ENCODE data around the gene CDC73. TPM values are rescaled to one million over a fixed set of nuclear protein-coding genes. Genes with fewer than 3 reads are reported as not detected.

The CDC73 gene
- total RNA-seq, 1 experiment from 2014 or later = 10.0 TPM

GRCh38 chr1:193212637-193213036 lies 90.8 kb downstream of the CDC73 start:
- ATAC-seq = no peak
- peak overlapping the region; percentile 90 for H3K27ac ChIP-seq (ENCODE audit: low read length)
- no peak overlapping the region for H3K4me2 ChIP-seq (ENCODE audit: low read length)
- no peaks in the 10 kb centered on the region for H3K9me2 ChIP-seq (replicated peaks; ENCODE audit: low read length)
- H4K20me1 ChIP-seq (ENCODE audit: low read length) = no peaks in the 10 kb centered on the region
- no peak for TF ChIP-seq EZH2phosphoT487 (IDR thresholded peaks at IDR 0.05; ENCODE audit: borderline replicate concordance, low read length)
- no peak for TF ChIP-seq EZH2 (IDR thresholded peaks at IDR 0.05; ENCODE audit: low read length, unreplicated experiment)
- TF ChIP-seq, protein P1, sequence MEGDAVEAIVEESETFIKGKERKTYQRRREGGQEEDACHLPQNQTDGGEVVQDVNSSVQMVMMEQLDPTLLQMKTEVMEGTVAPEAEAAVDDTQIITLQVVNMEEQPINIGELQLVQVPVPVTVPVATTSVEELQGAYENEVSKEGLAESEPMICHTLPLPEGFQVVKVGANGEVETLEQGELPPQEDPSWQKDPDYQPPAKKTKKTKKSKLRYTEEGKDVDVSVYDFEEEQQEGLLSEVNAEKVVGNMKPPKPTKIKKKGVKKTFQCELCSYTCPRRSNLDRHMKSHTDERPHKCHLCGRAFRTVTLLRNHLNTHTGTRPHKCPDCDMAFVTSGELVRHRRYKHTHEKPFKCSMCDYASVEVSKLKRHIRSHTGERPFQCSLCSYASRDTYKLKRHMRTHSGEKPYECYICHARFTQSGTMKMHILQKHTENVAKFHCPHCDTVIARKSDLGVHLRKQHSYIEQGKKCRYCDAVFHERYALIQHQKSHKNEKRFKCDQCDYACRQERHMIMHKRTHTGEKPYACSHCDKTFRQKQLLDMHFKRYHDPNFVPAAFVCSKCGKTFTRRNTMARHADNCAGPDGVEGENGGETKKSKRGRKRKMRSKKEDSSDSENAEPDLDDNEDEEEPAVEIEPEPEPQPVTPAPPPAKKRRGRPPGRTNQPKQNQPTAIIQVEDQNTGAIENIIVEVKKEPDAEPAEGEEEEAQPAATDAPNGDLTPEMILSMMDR (conservative IDR thresholded peaks at IDR 0.05; ENCODE audit: low read depth, low read length) = no peak
- peak overlapping the region; percentile 70 for H3K9ac ChIP-seq (ENCODE audit: low read length)
- no peaks in the 10 kb centered on the region for H3K9me3 ChIP-seq (ENCODE audit: low read length)
- H3K36me3 ChIP-seq (ENCODE audit: low read depth, low read length) = peaks cover 16% of the 10 kb centered on the region
- no peaks in the 10 kb centered on the region for H3K79me2 ChIP-seq (ENCODE audit: low read length)
- POLR2A ChIA-PET (ENCODE audit: unreplicated experiment) = no interaction called here
- no peaks in the 10 kb centered on the region for H3K27me3 ChIP-seq (ENCODE audit: low read length)
- CTCF ChIA-PET = no interaction called here
- no peak overlapping the region for H3K4me3 ChIP-seq (ENCODE audit: low read length)
- H3F3A ChIP-seq (ENCODE audit: low read length, unreplicated experiment) = peaks cover 6% of the 10 kb centered on the region
- DNase-seq = no peak
- H3K4me1 ChIP-seq (ENCODE audit: insufficient read depth, low read length) = peaks cover 20% of the 10 kb centered on the region
- intact Hi-C loops (cut with micrococcal nuclease) = no loop called here
- H2AFZ ChIP-seq (ENCODE audit: low read length) = no peak overlapping the region
- BruUV-seq (replicated peaks) = no TSS peak

DNA sequence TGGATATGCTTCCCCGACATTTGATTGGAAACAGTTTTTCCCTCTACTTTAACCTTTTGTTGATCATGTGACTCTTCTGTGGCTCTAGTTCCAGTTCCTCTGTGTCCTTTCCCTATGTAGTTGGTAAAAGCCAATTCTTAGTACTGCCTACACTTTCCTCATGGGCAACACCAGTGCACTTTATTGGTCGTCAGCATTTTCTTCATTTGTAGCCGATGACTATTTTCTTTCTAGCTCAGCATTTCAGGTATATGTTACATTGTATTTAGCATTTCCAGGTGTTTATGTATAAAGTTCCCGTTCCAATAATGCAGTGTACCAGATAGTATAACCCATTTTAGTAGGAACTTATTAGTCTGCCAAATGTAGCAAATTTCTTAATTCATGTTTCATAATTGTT lies 92.2 kb downstream of the CDC73 start:
- peaks cover 20% of the 10 kb centered on the region for H3K4me1 ChIP-seq (ENCODE audit: insufficient read depth, low read length)
- no peak for TF ChIP-seq EZH2phosphoT487 (IDR thresholded peaks at IDR 0.05; ENCODE audit: borderline replicate concordance, low read length)
- TF ChIP-seq, protein P1 (conservative IDR thresholded peaks at IDR 0.05; ENCODE audit: low read depth, low read length) = no peak
- TF ChIP-seq EZH2 (IDR thresholded peaks at IDR 0.05; ENCODE audit: low read length, unreplicated experiment) = no peak

DNA sequence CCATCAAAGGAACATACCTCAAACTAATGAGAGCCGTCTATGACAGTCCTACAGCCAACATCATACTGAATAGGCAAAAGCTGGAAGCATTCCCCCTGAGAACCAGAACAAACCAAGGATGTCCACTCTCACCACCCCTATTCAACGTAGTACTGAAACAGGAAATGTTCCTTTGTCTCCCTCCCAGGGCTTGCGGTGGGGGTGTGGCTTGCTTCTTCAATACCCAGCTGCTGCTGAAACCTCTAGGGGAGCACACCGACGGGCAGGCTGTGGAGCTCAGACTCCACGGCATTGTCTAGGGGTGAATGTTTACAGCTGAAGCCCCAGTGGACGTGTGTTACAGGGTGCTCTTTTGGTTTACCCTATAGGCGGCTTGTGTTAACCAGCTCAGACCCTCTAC lies 95.1 kb downstream of the CDC73 start:
- no peak for DNase-seq

More for the DNA sequence above, 92.2 kb downstream of the CDC73 start:
- Histone ChIP-seq H4K20me1 (ENCODE audit: low read length) (no peaks in the 10 kb centered on the region), H3K4me3 (ENCODE audit: low read length) (no peak overlapping the region), H3K27ac (ENCODE audit: low read length) (no peak overlapping the region), H3K9me2 (replicated peaks; ENCODE audit: low read length) (no peaks in the 10 kb centered on the region), H3K9ac (ENCODE audit: low read length) (no peak overlapping the region), H3K9me3 (ENCODE audit: low read length) (no peaks in the 10 kb centered on the region), H3K79me2 (ENCODE audit: low read length) (no peaks in the 10 kb centered on the region), H3K4me2 (ENCODE audit: low read length) (no peak overlapping the region), H3F3A (ENCODE audit: low read length, unreplicated experiment) (peaks cover 6% of the 10 kb centered on the region), H2AFZ (ENCODE audit: low read length) (no peak overlapping the region), H3K27me3 (ENCODE audit: low read length) (no peaks in the 10 kb centered on the region), H3K36me3 (ENCODE audit: low read depth, low read length) (peaks cover 16% of the 10 kb centered on the region)
- intact Hi-C loops (cut with micrococcal nuclease) = no loop called here
- DNase-seq = no peak
- no TSS peak for BruUV-seq (replicated peaks)
- ChIA-PET POLR2A (ENCODE audit: unreplicated experiment) (no interaction called here), CTCF (no interaction called here)
- ATAC-seq = no peak

More for the DNA sequence above, 95.1 kb downstream of the CDC73 start:
- H3K4me3 ChIP-seq (ENCODE audit: low read length) = no peak overlapping the region
- H3F3A ChIP-seq (ENCODE audit: low read length, unreplicated experiment) = no peaks in the 10 kb centered on the region
- H3K9me2 ChIP-seq (replicated peaks; ENCODE audit: low read length) = no peaks in the 10 kb centered on the region
- no TSS peak for BruUV-seq (replicated peaks)
- ChIA-PET CTCF (no interaction called here), POLR2A (ENCODE audit: unreplicated experiment) (no interaction called here)
- H3K9me3 ChIP-seq (ENCODE audit: low read length) = no peaks in the 10 kb centered on the region
- H3K27me3 ChIP-seq (ENCODE audit: low read length) = no peaks in the 10 kb centered on the region
- H3K79me2 ChIP-seq (ENCODE audit: low read length) = no peaks in the 10 kb centered on the region
- no peaks in the 10 kb centered on the region for H4K20me1 ChIP-seq (ENCODE audit: low read length)
- peaks cover 10% of the 10 kb centered on the region for H3K4me1 ChIP-seq (ENCODE audit: insufficient read depth, low read length)
- no peak overlapping the region for H3K4me2 ChIP-seq (ENCODE audit: low read length)
- intact Hi-C loops (cut with micrococcal nuclease) = no loop called here
- no peak for ATAC-seq
- H3K36me3 ChIP-seq (ENCODE audit: low read depth, low read length) = peaks cover 10% of the 10 kb centered on the region; the same call in 1 of the 2 replicates
- H3K27ac ChIP-seq (ENCODE audit: low read length) = no peak overlapping the region
- H3K9ac ChIP-seq (ENCODE audit: low read length) = no peak overlapping the region
- TF ChIP-seq, protein P1 (conservative IDR thresholded peaks at IDR 0.05; ENCODE audit: low read depth, low read length) = no peak
- TF ChIP-seq EZH2 (IDR thresholded peaks at IDR 0.05; ENCODE audit: low read length, unreplicated experiment) (no peak), EZH2phosphoT487 (IDR thresholded peaks at IDR 0.05; ENCODE audit: borderline replicate concordance, low read length) (no peak)
- no peak overlapping the region for H2AFZ ChIP-seq (ENCODE audit: low read length)

Data from PC-3 (cell line).